ENCODE results near the gene WSB1. TPM values are rescaled to one million over a fixed set of nuclear protein-coding genes. Genes with fewer than 3 reads are reported as not detected.

Gene WSB1
- total and polyA plus RNA-seq, 2 of the 8 experiments (the other 6 are each of a cell fraction or from before 2014, with no cell fraction given), result 113 to 140 TPM

GRCh38 chr17:27343977-27344607, 50.2 kb downstream of the WSB1 start:
- H4K8ac ChIP-seq (ENCODE audit: extremely low read depth, insufficient read depth, low read length), result peak overlapping the region; percentile 82
- H3K79me1 ChIP-seq (ENCODE audit: low read depth, low read length), result no peaks in the 10 kb centered on the region; the same call in 1 of the 2 replicates
- H4K20me1 ChIP-seq (replicated peaks in 1 of 2; ENCODE audit: control insufficient read depth in 1 of 2, insufficient read depth in 2 of 2, low read length in 2 of 2), result no peaks in the 10 kb centered on the region
- FAIRE-seq, result no peak
- no peak for TF ChIP-seq E2F6 (IDR thresholded peaks at IDR 0.05)
- no peak for TF ChIP-seq SP1 (IDR thresholded peaks at IDR 0.05; ENCODE audit: low read depth, low read length)
- TF ChIP-seq POLR2AphosphoS5 (IDR thresholded peaks at IDR 0.05; ENCODE audit: low read depth, low read length), result no peak
- TF ChIP-seq ZNF274 (IDR thresholded peaks at IDR 0.05; ENCODE audit: borderline replicate concordance, extremely low read depth, low read length), result no peak
- no peak for TF ChIP-seq TAF1 (IDR thresholded peaks at IDR 0.05; ENCODE audit: low read depth, low read length)
- no peak for TF ChIP-seq CBX5 (IDR thresholded peaks at IDR 0.05; ENCODE audit: low read depth, low read length)
- no peak for TF ChIP-seq RBBP5 (IDR thresholded peaks at IDR 0.05; ENCODE audit: borderline replicate concordance, low read depth, low read length)
- TF ChIP-seq KDM1A (IDR thresholded peaks at IDR 0.05; ENCODE audit: borderline replicate concordance, low read length), result no peak
- TF ChIP-seq CEBPB (IDR thresholded peaks at IDR 0.05; ENCODE audit: low read depth, low read length), result no peak
- no peak for TF ChIP-seq PHF8 (conservative IDR thresholded peaks at IDR 0.05; ENCODE audit: low read depth, low read length)
- TF ChIP-seq KDM5A (IDR thresholded peaks at IDR 0.05; ENCODE audit: low read length), result no peak
- peak overlapping the region; percentile 87 for H2BK20ac ChIP-seq (ENCODE audit: low read length)
- peak overlapping the region; percentile 36; the same call in 1 of the 2 replicates for H3K27ac ChIP-seq (ENCODE audit: low read depth, low read length)
- H3K9ac ChIP-seq (replicated peaks in 1 of 4; ENCODE audit: extremely low read depth in 1 of 4, low read depth in 3 of 4, low read length in 3 of 4), result no peak overlapping the region
- peak overlapping the region; percentile 1 for H2BK120ac ChIP-seq (replicated peaks; ENCODE audit: low read depth, low read length)
- H3K14ac ChIP-seq (ENCODE audit: insufficient read length), result no peak overlapping the region
- peak overlapping the region; percentile 25; the same call in 1 of the 2 replicates for H3K18ac ChIP-seq (ENCODE audit: extremely low read depth, low read length)
- ChIA-PET CTCF (ENCODE audit: partially characterized antibody) (interaction anchor here (0.8 to 3.3 kb wide), 8 partner anchors 8 to 307 kb away, joined by 3 to 17 read pairs (median 5); no protein-coding TSS in a partner anchor), POLR2A (ENCODE audit: partially characterized antibody) (interaction anchor here (0.6 to 7.8 kb wide), 9 partner anchors 8 to 63 kb away, joined by 3 to 63 read pairs (median 6); partner anchors contain the start of gene WSB1)
- peak overlapping the region; percentile 77; the same call in 1 of the 2 replicates for H2AK5ac ChIP-seq (ENCODE audit: low read depth, low read length)
- H3K23me2 ChIP-seq (ENCODE audit: low read depth, low read length), result 0 out of 2 replicates have a peak, but pooled peaks cover 3% of the 10 kb centered on the region
- no peak for DNase-seq (ENCODE audit: low read depth in 1 of 2, low spot score in 2 of 2)
- no peak overlapping the region; the same call in 1 of the 2 replicates for H2BK15ac ChIP-seq (ENCODE audit: low read length)
- H3K4ac ChIP-seq (replicated peaks; ENCODE audit: insufficient read length, low read depth, low read length), result peak overlapping the region; percentile 89
- H3K27me3 ChIP-seq (replicated peaks in 1 of 4; ENCODE audit: control insufficient read depth in 3 of 4, extremely low read depth in 1 of 4, insufficient read depth in 3 of 4, low read length in 3 of 4), result no peaks in the 10 kb centered on the region
- no peak overlapping the region for H2AFZ ChIP-seq (ENCODE audit: low read length)
- H2BK12ac ChIP-seq (ENCODE audit: low read depth, low read length), result peak overlapping the region; percentile 92
- no peak overlapping the region for H3K56ac ChIP-seq (replicated peaks; ENCODE audit: insufficient read length, low read depth, low read length)
- H3K9me3 ChIP-seq (ENCODE audit: insufficient read depth in 2 of 2, low read depth in 1 of 2, low read length in 1 of 2), result no peaks in the 10 kb centered on the region
- no peaks in the 10 kb centered on the region for H3K36me3 ChIP-seq (ENCODE audit: control insufficient read depth in 2 of 4, insufficient read depth in 4 of 4, low read length in 3 of 4)
- H2BK5ac ChIP-seq (ENCODE audit: low read depth, low read length), result peak overlapping the region; percentile 67
- H4K91ac ChIP-seq (replicated peaks; ENCODE audit: insufficient read length, low read length), result peak overlapping the region; percentile 4
- H3K4me2 ChIP-seq (ENCODE audit: insufficient read depth in 1 of 2, low read depth in 2 of 2, low read length in 2 of 2), result peak overlapping the region in 1 of 2 experiments; percentile 57; a peak in 2 of 4 replicates
- whole genome bisulfite sequencing, 2 experiments (ENCODE audit: extremely low coverage in 1 of 2, insufficient coverage in 1 of 2, insufficient read length in 1 of 2, insufficient replicate concordance in 2 of 2, low coverage in 1 of 2, low lambda C conversion rate in 2 of 2, missing lambda C conversion rate in 1 of 2), result 86% methylated on average over 3 of the region's 3 CpGs; no CpG with 5 or more reads in 1 of the 2 experiments
- H4K5ac ChIP-seq (ENCODE audit: insufficient read length, low read depth, low read length), result no peak overlapping the region
- peak overlapping the region in 1 of 4 experiments; percentile 62; a peak in 1 of 8 replicates for H3K4me3 ChIP-seq (ENCODE audit: extremely low read depth in 1 of 4, insufficient read depth in 2 of 4, low read depth in 3 of 4, low read length in 4 of 4)
- no peaks in the 10 kb centered on the region for H3K79me2 ChIP-seq (ENCODE audit: control insufficient read depth in 1 of 2, insufficient read depth in 2 of 2, low read length in 2 of 2)
- peaks cover 8 to 26% (median 12%) of the 10 kb centered on the region in 4 experiments for H3K4me1 ChIP-seq (replicated peaks in 1 of 4; ENCODE audit: control insufficient read depth in 3 of 4, insufficient read depth in 4 of 4, low read length in 3 of 4)
- H3K23ac ChIP-seq (ENCODE audit: insufficient read length), result no peak overlapping the region

Data from H1 (cell line).